SH-SY5Y (cell line): ENCODE results near the gene TMIE.

ENCODE experiments used
- GATA2 ChIP-seq: IDR thresholded peaks from 2 replicates; pipeline ENCODE4 v1.6.1; 2011; ENCODE audit warnings: mild to moderate bottlenecking, low read depth, low read length
- GATA3 ChIP-seq: IDR thresholded peaks from 2 replicates; pipeline ENCODE4 v1.6.1; 2011; ENCODE audit warnings: low read depth, mild to moderate bottlenecking, low read length, moderate library complexity

TMIE gene

DNA sequence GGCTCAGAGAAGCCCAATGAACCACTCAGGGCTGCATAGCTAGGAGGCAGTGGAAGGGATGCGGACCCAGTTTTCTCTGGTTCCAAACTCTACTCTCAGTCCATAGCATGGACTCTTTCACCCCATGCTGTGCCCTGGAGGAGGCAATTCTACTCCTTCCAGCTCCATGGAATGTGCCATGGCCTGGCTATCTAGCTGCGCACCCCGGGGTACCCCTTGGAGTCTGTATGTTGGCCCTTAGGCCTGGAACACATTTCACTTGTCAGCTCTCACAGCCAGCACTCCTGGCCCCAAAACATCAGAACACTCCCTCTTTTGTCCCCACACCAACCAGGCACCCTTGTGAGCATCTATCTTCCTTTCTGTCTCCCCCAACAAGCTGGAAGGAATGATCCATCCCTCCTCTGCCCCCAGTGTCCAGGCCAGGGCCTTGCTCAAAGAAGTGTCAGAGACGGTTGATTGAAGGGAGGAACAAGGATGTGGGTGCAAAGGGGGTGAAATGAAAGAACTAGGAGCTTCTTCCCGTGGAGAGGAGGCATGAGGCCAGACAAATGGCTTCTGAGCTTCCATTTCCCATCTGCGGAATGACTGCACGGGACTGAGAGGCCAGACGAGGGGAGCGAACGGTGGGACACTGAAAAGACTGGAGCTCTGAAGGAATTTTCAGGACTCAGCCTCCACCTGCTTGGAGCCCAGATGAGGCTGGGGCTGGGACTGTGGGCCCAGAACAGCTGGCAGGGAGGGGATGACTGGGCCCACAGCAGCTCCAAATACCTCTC lies 13.7 kb downstream of the TMIE start:
- no peak for TF ChIP-seq GATA3
- no peak for TF ChIP-seq GATA2

DNA sequence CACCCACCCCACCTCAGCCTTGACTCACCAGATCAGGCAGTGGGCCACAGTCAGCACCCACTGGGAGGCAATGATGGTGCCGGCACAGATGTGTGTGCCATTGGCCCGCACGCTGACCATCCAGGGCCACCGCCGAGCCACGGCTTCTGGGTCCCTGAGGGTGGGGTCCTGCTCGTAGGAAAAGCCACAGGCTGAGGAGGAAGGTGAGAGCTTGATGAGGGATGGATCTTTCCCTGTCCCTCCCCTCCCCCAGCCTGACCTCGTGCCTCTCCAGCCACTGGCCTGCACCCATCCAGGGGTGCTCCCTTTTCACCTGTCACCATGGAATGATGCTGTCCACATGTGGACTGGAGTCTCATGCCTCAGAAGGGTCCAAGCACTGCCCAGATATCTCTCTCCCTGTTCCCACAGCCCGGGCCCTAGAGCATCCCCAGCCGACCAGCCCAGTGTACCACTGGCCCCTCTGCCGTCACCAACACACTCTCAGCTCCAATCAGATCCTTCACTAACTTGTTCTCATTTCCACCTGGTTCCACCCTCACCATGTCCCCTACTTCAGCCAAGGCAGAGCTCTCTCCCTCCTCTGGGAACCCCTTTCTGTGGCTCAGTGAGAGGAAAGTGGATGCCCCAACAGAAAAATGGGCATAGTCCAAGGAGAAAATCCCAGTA lies 14.4 kb downstream of the TMIE start:
- TF ChIP-seq GATA3 (no peak), GATA2 (no peak)

DNA sequence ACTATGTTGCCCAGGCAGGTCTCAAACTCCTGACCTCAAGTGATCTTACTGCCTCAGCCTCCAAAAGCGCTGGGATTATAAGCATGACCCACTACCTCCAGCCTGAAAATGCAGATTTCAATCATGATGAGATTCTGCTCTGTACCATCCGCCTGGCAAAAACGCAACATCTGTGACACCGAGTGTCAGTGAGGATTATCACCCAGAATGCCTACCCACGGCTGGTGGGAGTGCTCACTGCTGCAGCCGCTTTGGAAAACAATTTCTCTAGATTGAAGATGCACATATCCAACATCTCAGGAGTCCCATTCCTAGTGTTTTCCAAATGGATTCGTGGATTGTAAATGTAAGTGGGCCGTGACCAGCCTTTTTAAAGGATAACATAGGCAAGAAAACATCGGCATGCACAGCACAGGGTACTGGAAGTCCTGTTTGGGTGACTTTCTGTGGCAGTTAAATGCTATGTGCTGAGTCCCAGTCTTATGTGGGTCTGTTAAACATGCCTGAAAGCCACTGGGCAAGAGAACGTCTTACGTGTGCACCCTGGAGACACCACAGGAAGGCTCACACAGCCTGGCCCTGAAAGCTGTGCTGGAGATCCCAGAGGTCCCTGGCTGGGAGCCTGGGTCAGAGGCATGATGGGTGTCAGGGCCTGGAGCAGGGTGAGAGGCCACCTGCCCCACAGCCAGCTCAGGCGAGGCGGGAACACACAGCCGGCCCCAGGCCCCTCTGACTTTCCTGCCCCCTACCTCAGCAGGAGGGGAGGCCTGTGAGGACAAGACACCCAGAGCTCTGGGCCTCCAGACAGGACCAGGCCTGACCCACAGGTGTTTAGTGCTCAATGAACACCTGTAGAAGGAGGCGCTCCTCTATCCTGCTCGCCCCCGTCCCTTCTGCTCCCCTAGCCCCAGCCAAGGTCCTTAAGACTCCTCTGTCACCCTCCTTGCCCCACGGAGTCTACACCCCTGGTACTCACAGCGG lies 15.6 kb downstream of the TMIE start:
- TF ChIP-seq GATA2: no peak
- no peak for TF ChIP-seq GATA3

DNA sequence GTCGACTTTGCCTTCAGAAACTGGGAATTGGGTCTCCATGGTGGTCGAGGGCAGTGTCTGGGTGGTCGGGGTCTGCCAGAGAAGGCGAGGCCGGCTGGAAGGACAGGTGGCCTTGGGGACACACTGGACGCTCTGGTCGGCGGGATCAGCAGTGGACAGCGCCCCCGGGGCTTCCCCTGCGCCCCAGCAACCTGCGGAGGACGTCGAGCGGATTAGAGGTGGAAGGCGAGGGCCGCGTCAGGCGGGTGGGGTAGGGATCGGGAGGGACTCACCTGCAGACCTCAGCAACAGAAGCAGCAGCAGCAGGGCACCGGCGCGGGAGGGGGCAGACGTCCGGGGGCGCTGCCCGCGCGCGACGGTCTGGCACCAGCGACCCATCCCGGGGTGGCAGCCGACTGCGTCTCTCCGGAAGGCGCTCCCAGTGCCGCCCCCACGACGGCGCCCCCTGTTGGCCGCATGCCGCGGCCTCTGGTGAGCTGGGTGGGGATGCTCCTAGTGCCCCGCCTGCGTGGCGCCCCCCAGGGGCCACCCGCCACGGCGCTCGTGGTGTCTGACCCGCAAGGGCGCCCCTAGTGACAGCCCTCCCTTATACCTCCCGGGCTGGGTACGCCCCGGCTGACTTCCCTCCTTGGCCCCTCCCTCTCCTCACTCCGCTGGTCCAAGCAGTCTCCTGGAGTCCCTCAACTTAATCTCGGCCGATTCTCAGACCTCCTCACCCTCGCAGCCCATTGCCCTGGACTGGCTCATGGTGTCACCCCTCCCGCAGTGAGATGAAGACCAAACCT lies 16.4 kb downstream of the TMIE start, which contains the start of gene PRSS50:
TSS of gene PRSS50 (minus strand) at position 423 of the 785 bp plus-strand sequence. CDS start at position 378, 45 bp downstream.
- TF ChIP-seq GATA3: no peak
- TF ChIP-seq GATA2: no peak

DNA sequence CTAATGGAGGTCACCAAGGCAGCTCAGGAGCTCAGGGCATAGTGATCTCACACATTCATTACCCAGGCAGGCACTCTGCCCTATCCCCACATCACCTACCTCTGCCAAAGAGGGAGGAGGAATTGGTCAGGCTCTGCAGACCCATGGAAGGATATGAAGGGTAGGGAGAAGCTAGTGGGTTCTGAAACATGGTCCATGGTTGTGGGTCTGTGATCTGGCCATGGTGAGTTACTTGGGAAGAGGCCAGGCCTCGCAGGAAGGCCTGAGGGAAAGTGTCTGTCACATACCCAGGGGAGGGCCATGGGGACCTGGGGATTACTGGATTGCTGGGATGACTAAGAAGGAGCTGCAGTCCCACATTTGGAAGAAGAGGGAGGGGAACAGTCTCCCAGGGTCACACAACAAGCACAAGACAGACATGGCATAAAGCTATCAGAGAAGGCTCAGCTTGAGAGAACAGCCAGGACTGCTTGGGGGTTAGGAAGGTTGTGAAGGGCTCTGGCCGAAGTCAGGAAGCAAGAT lies 17.9 kb downstream of the TMIE start:
- TF ChIP-seq GATA3 (no peak), GATA2 (no peak)

DNA sequence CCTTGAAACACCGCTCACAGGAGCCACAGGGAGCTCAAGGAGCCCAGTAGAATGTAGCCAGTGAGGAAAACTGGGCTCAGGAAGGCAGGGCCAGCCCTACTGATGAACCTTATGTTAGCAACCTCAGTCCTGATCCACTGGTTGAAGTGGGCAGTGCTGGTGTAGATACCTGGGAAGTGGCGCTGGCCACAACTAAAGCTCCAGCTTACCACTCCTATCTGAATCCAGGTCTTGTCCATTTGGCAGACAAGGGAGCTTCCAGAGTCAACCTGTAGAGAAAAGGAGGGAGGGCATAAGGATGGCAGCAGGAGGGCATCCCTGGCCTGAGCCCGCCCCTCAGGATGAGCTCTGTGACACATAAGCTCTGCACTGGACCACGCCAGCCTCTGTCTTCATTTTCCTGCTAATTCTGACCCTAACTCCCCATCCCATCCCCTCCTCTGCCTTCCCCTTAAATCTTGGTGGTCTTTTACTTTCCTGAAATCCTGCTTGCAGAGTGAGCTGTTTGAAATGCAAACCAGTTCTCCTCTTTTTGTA lies 18.6 kb downstream of the TMIE start:
- TF ChIP-seq GATA3 (no peak), GATA2 (no peak)

DNA sequence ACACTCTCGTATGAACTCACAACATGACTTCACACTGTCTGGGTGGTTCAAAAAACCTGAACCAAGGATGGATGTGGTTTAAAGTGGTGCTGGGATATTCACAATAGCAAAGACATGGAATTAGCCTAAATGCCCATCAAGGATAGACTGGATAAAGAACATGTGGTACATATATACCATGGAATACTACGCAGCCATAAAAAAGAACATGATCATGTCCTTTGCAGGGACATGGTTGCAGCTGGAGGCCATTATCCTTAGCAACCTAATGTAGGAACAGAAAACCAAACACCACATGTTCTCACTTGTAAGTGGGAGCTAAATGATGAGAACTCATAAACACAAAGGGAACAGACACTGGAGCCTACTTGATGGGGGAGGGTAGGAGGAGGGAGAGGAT lies 19.8 kb downstream of the TMIE start:
- TF ChIP-seq GATA2: no peak
- TF ChIP-seq GATA3: no peak

DNA sequence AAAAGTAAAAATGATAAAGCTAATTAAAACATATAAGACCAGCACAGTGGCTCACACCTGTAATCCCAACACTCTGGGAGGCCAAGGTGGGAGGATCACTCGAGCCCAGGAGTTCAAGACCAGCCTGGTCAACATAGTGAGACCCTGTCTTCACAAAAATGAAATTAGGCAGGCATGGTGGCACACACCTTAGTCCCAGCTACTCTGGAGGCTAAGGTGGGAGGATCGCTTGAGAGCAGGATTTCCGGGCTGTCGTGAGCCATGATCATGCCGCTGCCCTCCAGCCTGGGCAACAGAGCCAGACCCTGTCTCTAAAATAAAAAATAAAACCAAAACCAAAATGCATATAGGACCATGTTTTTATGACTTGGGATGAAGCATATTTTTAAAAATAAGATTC lies 21.3 kb downstream of the TMIE start:
- TF ChIP-seq GATA3 (no peak), GATA2 (no peak)

DNA sequence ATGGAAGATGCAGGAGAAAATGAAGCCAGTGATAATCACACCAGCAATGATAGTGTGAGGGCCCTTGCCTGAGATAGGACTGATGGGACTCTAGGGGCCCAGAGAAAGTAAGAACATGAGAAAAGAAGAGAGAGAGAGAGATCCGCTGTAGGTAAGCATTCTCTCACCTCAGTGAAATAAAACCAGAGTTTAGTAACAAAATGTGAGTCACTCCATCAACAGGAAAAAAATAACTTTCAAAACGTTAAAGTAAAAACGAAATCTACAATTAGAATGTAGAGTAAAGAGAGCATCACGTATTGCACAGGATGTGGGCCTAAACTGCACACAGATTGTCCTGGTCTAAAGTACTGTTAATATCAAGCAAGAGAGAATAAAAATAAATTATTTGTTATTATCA lies 23.2 kb downstream of the TMIE start:
- TF ChIP-seq GATA3 (no peak), GATA2 (no peak)

DNA sequence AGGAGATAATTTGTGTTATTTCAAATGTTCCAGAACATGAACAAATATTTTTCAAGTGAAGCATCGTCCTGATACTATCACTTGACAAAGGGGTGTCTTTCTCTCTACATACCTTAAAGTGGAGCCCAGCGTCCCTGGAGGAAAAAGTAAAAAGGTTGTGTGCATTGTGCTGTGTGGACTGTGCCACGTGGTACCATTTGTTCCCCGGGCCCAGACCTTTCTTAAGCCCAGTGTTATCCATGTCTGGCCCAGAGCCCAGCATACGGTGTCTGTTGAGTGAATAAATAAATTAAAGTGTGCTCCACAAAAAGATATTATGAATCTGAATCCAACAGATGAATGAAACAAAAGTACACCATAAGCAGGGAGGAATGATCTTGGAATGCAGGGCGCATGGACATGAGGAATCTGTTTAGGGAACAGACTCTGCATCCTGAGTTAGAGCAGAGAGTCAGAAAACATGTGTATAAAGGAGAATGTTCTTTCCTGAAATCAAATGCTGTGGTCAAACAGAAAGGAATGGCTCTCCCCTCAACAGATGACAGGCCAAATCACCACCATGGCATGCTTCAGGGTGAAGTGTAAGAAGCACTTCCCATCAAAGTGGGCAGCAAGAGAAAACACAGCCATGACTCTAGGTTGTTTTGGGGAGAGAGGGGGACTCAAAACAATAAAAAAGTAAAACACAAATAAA lies 24.6 kb downstream of the TMIE start:
- no peak for TF ChIP-seq GATA2
- TF ChIP-seq GATA3: no peak

DNA sequence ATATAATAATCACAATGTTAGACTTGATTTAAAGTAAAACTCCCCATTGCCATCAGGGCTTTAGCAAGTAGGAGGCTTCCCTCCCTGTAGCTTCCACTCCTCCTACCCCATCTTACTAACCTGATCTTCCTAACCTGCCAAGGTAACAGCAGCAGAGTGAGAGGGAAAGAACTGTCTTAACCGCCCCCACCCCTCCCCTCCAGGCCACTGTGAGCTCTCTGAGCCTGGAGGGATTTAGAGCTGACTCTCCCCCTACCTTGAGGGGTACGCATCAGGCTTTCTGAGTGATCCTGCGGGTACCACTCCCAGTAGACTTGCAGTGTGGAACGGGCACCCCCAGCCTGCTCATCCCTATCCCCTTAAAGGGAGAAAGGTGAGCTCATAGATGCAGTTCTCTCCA lies 27.8 kb downstream of the TMIE start:
- TF ChIP-seq GATA2 (no peak), GATA3 (no peak)

DNA sequence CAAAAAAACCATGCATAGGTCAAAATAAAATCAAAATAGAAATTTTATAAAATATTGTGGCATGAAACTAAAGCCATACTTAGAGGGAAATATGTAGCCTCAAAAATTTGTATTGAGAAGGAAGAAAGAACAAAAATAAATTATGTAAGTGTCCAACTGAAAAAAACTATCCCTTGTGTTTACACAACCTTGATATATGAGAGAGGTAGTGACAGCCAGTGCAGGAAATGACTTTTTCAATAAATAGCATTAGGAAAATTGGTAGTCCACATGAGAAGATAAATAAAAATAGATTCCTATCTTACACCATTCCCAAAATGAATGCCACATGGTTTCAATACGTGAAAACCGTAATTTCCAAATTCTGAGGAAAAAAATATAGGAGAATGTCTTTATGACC lies 29.6 kb downstream of the TMIE start:
- TF ChIP-seq GATA2 (no peak), GATA3 (no peak)
